B cell (primary cell): ENCODE measurements around the gene HOMEZ. TPM values are rescaled to one million over a fixed set of nuclear protein-coding genes. Genes with fewer than 3 reads are reported as not detected.

Experiments
- ATAC-seq: fragments of 200-7000 bp; cut with Tn5 transposase; one replicate; pipeline ENCODE4 v1.10.0; 2021; ENCODE audit warnings: low read depth, mild to moderate bottlenecking, moderate number of reproducible peaks, moderate library complexity
- CTCF ChIA-PET: fragments of 350-600 bp; sonication (Branson Sonifier 250); formaldehyde crosslinking; loops from one replicate; lab custom pipeline; 2021; ENCODE audit warnings: antibody characterized with exemption, inconsistent platforms; lab: Charles Lee
- POLR2A ChIA-PET: fragments of 350-600 bp; sonication (Branson Sonifier 250); formaldehyde crosslinking; loops from one replicate; lab custom pipeline; 2021; ENCODE audit warnings: antibody characterized with exemption; lab: Charles Lee
- DNase-seq: peaks from one replicate; pipeline ENCODE4 v3.0.0; 2013
- H2AFZ ChIP-seq: 2 replicates; pipeline ENCODE4 v1.6.1; 2012; ENCODE audit warnings: mild to moderate bottlenecking, low read depth, low read length; ENCODE audit not compliant: insufficient read depth, poor library complexity, severe bottlenecking
- H3K27ac ChIP-seq, 2 donors: 1 replicate in 1 of 2; 2 replicates in 1 of 2; pipeline ENCODE4 v1.5.1; 2012 to 2013; ENCODE audit warnings: low read length in 2 of 2, mild to moderate bottlenecking in 2 of 2, moderate library complexity in 1 of 2
- H3K27me3 ChIP-seq, 4 experiments: fragments of 200-600 bp in 1 of 4; sonication (generic) in 1 of 4; replicated peaks in 1 of 4; 1 replicate in 2 of 4; 2 replicates in 2 of 4; pipeline versions ENCODE4 v1.6.1 to v1.7.0; 2013 to 2016; ENCODE audit warnings: low read length in 3 of 4, mild to moderate bottlenecking in 2 of 4, mixed read lengths in 1 of 4, moderate library complexity in 1 of 4; ENCODE audit not compliant: insufficient read depth in 4 of 4, control insufficient read depth in 3 of 4; ENCODE audit errors: control extremely low read depth in 1 of 4
- H3K36me3 ChIP-seq, 2 experiments: replicated peaks in 1 of 2; 1 replicate in 1 of 2; 2 replicates in 1 of 2; pipeline versions ENCODE4 v1.6.1 to v1.7.1; 2013; ENCODE audit warnings: low read length in 1 of 2; ENCODE audit not compliant: insufficient read depth in 2 of 2, control insufficient read depth in 1 of 2; ENCODE audit errors: control extremely low read depth in 1 of 2, extremely low read depth in 1 of 2
- H3K4me1 ChIP-seq, 2 donors: fragments of 200-600 bp in 1 of 2; sonication (generic) in 1 of 2; 1 replicate in 1 of 2; 2 replicates in 1 of 2; pipeline versions ENCODE4 v1.5.1 to v1.6.1; 2013 to 2017; ENCODE audit warnings: low read length in 2 of 2; ENCODE audit not compliant: control insufficient read depth in 2 of 2, insufficient read depth in 2 of 2
- H3K4me2 ChIP-seq: replicated peaks from 2 replicates; pipeline ENCODE3; 2012; ENCODE audit warnings: mild to moderate bottlenecking, low read depth, low read length; ENCODE audit not compliant: poor library complexity, severe bottlenecking
- H3K4me3 ChIP-seq, 5 experiments: fragments of 200-600 bp in 1 of 5; sonication (generic) in 1 of 5; 1 replicate in 3 of 5; 2 replicates in 2 of 5; pipeline versions ENCODE4 v1.5.1 to v1.7.0; 2011 to 2016; ENCODE audit warnings: low read length in 4 of 5, mild to moderate bottlenecking in 4 of 5, low read depth in 2 of 5, control low read depth in 1 of 5, moderate library complexity in 1 of 5; ENCODE audit not compliant: insufficient read depth in 1 of 5; ENCODE audit errors: control extremely low read depth in 1 of 5, extremely low read depth in 1 of 5
- H3K79me2 ChIP-seq: fragments of 200-600 bp; sonication (generic); one replicate; pipeline ENCODE4 v1.6.0; 2016; ENCODE audit warnings: low read length; ENCODE audit not compliant: control insufficient read depth, insufficient read depth
- H3K9ac ChIP-seq: fragments of 200-600 bp; sonication (generic); 2 replicates; pipeline ENCODE4 v1.6.1; 2017; ENCODE audit warnings: mild to moderate bottlenecking, low read length, moderate library complexity
- H3K9me3 ChIP-seq, 3 donors: one replicate each; pipeline versions ENCODE4 v1.6.1 to v1.7.1; 2013; ENCODE audit warnings: low read length in 2 of 3; ENCODE audit not compliant: control insufficient read depth in 2 of 3, insufficient read depth in 1 of 3; ENCODE audit errors: control extremely low read depth in 1 of 3
- H4K20me1 ChIP-seq: 2 replicates; pipeline ENCODE4 v1.6.0; 2012; ENCODE audit warnings: mild to moderate bottlenecking, low read length; ENCODE audit not compliant: insufficient read depth, control insufficient read depth, poor library complexity, severe bottlenecking
- H3K27ac Mint-ChIP-seq: one replicate; pipeline ENCODE4 v1.8.0; 2021; ENCODE audit warnings: mixed read lengths
- H3K27me3 Mint-ChIP-seq: one replicate; pipeline ENCODE4 v1.8.0; 2021; ENCODE audit warnings: mixed read lengths
- H3K4me1 Mint-ChIP-seq: one replicate; pipeline ENCODE4 v1.8.0; 2021; ENCODE audit warnings: mixed read lengths
- H3K4me3 Mint-ChIP-seq: one replicate; pipeline ENCODE4 v1.8.0; 2021; ENCODE audit warnings: mixed read lengths
- H3K9me3 Mint-ChIP-seq: one replicate; pipeline ENCODE4 v1.8.0; 2022; ENCODE audit warnings: mixed read lengths; ENCODE audit not compliant: insufficient read depth
- EZH2 ChIP-seq: IDR thresholded peaks from 2 replicates; pipeline ENCODE4 v1.6.1; 2012; ENCODE audit warnings: borderline replicate concordance, low read depth, mild to moderate bottlenecking, moderate library complexity, low read length; ENCODE audit not compliant: insufficient read depth, poor library complexity, severe bottlenecking
- WGBS: methylation state at CpG from one replicate; pipeline ENCODE4 v1.1.5; 2013; ENCODE audit warnings: missing lambda C conversion rate; ENCODE audit not compliant: insufficient coverage; 5-methylcytosine and 5-hydroxymethylcytosine counted together
- intact Hi-C: fragments of 100-400 bp; cut with micrococcal nuclease; formaldehyde crosslinking; loops from one replicate; pipeline ENCODE4 v1.10.0; 2022
- polyA plus RNA-seq: library from polyadenylated mRNA; depleted of rRNA; stranded (reverse); fragments of >200 nt; gene quantifications from 2 replicates; pipeline ENCODE4 v1.2.3, GENCODE V29; 2012
- total RNA-seq, 2 donors: library from RNA; stranded (reverse); fragments of 120-200 nt in 1 of 2; gene quantifications; 1 replicate in 1 of 2; 2 replicates in 1 of 2; pipeline versions ENCODE4 v1.2.3 to v1.2.4, GENCODE V29; 2013 to 2022
- TF ChIP-seq, protein P1 (sequence below): fragments of 200-600 bp; IDR thresholded peaks from one replicate; pipeline ENCODE4 v1.8.0; 2022; ENCODE audit warnings: antibody characterized with exemption, mild to moderate bottlenecking

HOMEZ gene
- total and polyA plus RNA-seq, 2 donors (not counting 1 experiment from before 2014, with no cell fraction given): 4.2 to 15.5 TPM

DNA sequence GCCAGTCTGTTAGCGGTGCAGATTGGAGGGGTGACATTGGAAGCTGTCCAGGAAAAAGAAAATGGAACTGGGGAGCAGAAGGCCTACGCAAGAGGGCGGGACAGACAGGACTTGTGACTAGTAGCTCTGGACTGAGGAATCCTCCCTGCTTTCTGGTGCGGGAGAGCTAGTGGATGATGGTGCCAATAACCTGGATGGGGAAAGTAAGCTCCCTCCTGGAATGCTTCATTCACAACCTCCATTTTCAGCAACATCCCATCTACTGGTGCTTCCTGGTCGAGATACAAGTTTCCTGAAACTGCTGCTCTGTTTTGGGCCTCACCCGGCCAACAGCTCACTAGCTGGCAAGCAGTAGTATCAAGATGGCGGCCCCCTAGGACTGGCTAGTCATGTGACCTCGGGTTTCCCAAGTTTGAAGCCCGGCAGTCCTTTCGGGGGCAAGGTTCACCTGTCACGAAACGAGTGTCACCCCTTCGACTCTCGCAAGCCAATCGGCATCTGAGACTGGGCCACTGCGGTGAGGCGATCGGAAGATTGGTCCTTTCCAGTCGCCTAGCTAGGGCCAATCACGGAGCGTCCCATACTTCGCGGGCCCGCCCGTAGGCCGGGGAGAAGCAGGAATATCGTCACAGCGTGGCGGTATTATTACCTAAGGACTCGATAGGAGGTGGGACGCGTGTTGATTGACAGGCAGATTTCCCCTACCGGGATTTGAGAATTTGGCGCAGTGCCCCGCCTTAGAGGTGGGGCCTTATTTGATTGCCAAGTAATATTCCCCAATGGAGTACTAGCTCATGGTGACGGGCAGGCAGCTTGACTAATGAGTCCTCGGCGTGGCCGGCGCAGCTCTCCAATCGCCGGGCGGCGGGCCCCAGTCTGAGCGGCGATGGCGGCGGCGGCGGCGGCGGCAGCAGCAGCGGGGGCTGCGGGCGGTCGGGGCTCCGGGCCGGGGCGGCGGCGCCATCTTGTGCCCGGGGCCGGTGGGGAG, 34.9 kb upstream of the HOMEZ start, which contains the start of gene PABPN1:
PABPN1 (plus strand) TSS at position 874 of the 988 bp plus-strand sequence; CDS start at position 887, 13 bp downstream.
- intact Hi-C loops: loop anchor here (1.0 to 2.0 kb wide), 9 partner anchors 15 to 1122 kb away; partner anchors contain the start of genes ACIN1, BCL2L2, C14orf119 and HOMEZ
- DNase-seq: peak; percentile 100
- Histone ChIP-seq H3K4me2 (peak within 1 kb of the TSS; percentile 92), H4K20me1 (peaks cover 13% of the 10 kb centered on the region), H3K9ac (peak within 1 kb of the TSS; percentile 81), H3K4me3 (peak within 1 kb of the TSS; percentile 61 to 89 (median 79)), H2AFZ (peak within 1 kb of the TSS; percentile 87), H3K27ac (peak within 1 kb of the TSS; percentile 91 to 99), H3K27me3 (no peaks in the 10 kb centered on the region), H3K36me3 (peaks cover 7 to 31% of the 10 kb centered on the region in 2 experiments), H3K4me1 (peaks cover 21 to 24% of the 10 kb centered on the region in 2 donors), H3K79me2 (peaks cover 15% of the 10 kb centered on the region), H3K9me3 (no peaks in the 10 kb centered on the region)
- H3K9me3 Mint-ChIP-seq: no peaks in the 10 kb centered on the region
- H3K27me3 Mint-ChIP-seq: no peaks in the 10 kb centered on the region
- CTCF ChIA-PET: interaction anchor here (0.5 to 6.7 kb wide), 18 partner anchors 10 to 1833 kb away, joined by 3 to 56 read pairs (median 6); partner anchors contain the start of genes ACIN1, BCL2L2, C14orf119 and CDH24
- 3% methylated on average over 62 of the region's 63 CpGs for WGBS
- H3K4me1 Mint-ChIP-seq: peaks cover 33% of the 10 kb centered on the region
- no peak for TF ChIP-seq EZH2
- TF ChIP-seq, protein P1, sequence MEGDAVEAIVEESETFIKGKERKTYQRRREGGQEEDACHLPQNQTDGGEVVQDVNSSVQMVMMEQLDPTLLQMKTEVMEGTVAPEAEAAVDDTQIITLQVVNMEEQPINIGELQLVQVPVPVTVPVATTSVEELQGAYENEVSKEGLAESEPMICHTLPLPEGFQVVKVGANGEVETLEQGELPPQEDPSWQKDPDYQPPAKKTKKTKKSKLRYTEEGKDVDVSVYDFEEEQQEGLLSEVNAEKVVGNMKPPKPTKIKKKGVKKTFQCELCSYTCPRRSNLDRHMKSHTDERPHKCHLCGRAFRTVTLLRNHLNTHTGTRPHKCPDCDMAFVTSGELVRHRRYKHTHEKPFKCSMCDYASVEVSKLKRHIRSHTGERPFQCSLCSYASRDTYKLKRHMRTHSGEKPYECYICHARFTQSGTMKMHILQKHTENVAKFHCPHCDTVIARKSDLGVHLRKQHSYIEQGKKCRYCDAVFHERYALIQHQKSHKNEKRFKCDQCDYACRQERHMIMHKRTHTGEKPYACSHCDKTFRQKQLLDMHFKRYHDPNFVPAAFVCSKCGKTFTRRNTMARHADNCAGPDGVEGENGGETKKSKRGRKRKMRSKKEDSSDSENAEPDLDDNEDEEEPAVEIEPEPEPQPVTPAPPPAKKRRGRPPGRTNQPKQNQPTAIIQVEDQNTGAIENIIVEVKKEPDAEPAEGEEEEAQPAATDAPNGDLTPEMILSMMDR: no peak
- H3K27ac Mint-ChIP-seq: peak within 1 kb of the TSS; percentile 99
- H3K4me3 Mint-ChIP-seq: peak within 1 kb of the TSS; percentile 93
- POLR2A ChIA-PET: interaction anchor here (0.5 to 4.4 kb wide), 17 partner anchors 9 to 437 kb away, joined by 3 to 84 read pairs (median 4); partner anchors contain the start of genes ACIN1, AP1G2, BCL2L2 and C14orf119
- ATAC-seq: peak; percentile 84
